NCI-H146 treated with DMSO at 0.1 percent for 48 hours (cell line): ENCODE measurements around the gene MPC2.

Source experiments
- DNase-seq: peaks from one replicate; lab custom pipeline; 2025; ENCODE audit not compliant: unreplicated experiment; lab: John Stamatoyannopoulos, UW

The MPC2 gene

DNA sequence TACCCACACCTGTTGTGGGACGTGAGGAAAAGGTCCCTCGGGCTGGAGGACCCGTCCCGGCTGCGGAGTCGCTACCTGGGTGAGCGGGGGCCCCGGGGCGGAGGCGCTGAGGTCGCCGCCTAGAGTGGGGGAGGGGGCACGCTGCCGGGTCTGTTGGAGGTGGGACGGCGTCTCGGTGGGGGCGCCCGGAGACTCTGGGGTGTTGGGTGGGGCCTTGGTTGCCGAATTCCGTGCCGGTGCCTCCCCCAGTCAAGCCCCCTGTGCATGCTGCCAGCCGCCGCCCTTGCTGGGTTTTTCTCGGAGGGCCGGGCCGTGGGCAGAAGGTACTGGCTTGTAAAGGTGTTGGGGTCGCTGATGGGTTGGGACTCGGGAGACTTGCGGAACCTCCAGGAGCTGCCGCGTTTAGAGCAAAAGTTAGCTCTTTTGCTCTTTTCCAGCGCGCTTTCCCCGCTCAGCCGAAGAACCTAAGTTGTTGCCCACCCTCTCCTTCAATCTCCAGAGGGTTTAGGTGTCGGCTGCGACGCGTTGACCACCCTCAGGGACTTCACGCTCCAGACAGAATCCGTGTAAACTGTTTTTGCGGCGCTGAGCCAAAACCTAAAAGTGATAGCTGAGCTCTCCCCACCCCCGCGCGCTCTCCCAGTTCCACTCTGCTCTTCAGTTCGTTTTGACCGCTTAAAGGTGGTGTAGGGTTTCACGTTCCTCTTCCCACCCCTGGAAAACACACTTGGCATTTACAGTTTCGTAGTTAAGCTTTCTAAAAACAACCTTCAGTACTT, at the start of gene MPC2:
Gene MPC2, minus strand, starts transcription at position 143 of the 779 bp plus-strand sequence. CDS start 1,231 bp downstream, outside the sequence.
- DNase-seq = peak; percentile 51

DNA sequence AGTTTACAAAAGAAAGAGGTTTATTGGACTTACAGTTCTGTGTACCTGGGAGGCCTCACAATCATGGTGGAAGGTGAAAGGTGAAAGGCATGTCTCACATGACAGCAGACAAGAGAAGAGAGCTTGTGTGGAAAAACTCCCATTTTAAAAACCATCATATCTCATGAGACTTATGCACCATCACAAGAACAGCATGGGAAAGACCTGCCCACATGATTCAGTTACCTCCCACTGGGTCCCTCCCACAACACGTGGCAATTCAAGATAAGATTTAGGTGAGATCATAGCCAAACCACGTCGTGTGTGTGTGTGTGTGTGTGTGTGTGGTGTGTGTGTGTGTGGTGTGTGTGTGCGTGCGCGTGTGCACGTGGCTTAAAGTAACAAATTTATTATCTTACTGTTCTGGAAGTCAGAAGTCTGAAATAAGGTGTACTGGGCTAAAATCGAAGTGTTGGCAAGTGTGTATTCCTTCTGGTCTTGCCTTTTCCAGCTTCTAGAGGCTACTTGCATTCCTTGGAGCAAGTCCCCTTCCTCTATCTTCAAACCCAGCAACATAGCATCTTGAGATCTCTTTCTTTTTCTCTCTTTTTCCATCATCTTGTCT, 48.1 kb upstream of the MPC2 start:
- no peak for DNase-seq

DNA sequence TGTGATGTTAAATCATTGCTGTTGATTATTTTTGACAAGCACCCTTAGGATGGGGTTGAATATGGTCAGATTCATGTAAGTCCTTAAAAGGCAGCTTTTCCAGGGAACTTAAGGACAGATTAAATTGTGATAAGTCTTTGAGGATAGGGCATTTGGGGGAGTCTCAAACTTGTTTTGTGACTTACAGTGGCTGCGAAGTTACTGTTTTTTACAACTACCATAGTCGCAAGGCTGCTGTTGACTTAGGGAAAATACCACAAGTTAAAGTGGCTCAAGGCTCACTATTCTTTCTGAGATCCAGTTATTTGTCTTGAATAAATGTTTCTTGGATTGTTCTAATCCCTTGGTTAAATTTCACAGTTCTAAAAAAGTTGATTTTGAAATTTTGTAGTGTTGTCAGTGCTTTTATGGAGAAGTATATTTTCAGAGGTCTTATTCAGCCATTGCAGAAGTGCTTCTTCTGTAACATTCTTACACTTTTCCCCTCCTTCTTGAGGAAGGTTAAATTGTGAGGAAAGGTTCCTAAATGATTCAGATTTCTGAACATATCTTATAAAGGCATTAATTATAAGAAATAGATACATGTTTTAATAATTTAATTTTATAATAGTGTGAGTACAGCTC, 47.0 kb upstream of the MPC2 start:
- no peak for DNase-seq

DNA sequence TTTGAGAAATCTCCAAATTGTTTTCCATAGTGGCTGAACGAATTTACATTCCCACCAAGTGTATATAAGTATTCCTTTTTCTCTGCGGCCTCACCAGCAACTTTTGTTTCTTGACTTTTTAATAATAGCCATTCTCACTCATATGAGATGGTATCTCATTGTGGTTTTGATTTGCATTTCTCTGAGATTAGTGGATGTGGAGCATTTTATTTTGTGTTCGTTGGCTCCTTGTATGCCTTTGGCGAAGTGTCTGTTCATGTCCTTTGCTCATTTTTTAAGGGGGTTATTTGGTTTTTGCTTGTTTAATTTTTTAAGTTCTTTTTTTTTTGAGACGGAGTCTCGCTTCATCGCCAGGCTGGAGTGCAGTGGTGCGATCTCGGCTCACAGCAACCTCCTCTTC, 45.1 kb upstream of the MPC2 start:
- no peak for DNase-seq

DNA sequence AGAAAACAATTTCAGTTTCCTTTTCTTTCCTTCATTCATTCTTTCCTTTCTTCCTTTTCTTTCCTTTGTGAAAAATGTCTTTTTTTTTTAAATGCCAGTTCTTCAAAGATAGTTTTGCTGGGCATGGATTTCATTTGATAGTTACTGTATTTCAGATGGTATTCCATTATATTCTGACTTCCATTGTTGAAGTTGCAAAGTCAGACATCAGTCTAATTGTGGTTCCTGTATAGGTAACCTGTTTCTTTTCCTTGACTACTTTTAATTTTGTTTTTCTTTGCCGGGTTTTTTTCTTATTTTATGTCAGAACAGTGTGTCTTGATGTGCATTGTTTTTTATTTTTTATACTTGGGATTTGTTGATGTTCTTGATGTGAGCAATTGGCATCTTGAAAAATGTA, 40.4 kb upstream of the MPC2 start:
- DNase-seq = no peak

DNA sequence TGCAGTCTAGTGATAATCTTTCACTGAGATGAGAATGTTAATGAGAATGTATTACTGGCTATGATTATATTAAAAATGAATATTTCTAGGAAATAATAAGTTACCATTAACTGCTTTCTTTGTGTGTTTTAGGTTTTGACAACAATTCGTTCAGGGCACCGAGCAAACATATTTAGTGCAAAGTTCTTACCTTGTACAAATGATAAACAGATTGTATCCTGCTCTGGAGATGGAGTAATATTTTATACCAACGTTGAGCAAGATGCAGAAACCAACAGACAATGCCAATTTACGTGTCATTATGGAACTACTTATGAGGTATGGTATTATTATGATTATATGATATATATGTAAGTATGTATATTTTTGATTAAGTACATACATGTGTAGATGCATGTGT, 37.8 kb upstream of the MPC2 start:
- no peak for DNase-seq

DNA sequence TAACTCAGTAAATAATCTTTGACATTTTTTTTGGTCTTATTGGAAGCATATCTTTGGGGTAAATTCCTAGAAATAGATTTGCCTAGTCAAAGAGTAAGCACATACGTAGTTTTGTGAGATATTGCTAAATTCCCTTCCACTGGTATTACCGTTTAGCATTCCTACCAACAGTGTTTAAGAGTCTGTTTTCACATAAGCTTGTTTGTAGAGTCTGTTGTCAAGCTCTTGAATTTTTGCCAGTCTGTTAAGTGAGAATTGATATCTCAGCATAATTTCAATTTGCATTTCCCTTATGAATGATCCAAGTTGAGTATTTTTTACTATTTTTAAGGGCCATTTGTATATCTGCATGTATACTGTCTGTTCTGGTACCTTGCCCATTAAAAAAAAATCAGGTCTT, 37.0 kb upstream of the MPC2 start:
- DNase-seq = no peak

DNA sequence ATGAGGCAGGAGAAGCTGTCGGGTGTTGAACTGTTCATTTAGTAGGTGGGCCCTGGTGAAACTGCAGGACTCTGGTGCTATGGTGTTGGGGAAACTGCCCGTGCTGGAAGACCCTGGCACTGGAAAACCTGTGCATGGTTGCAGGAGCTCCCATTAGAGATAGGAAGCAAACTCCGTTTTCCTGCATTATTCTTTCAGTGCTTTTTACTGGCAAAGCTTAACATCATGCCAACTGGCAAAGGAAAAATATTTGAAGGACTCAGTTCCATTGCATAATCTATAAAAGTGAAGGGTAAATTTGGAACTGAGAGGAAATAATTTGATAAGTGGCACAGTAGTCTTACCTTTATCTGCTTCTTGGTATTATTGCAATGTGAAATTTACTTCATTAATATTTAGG, 31.7 kb upstream of the MPC2 start:
- DNase-seq = no peak

DNA sequence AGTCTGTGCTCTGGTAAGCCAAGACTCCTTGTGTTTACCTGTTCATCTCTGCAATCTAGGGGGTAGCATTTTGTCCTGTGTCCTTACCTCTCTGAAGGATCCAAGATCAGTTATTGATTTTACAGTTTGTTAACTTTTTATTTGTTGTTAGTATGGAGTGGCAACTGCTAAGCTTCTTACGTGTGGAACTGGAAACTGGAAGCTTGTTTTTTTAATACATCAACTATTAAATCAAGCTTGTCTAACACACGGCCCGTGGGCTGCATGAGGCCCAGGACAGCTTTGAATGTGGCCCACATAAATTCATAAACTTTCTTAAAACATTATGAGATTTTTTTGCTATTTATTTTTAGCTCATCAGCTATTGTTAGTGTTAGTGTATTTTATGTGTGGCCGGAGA, 29.2 kb upstream of the MPC2 start:
- DNase-seq = no peak

DNA sequence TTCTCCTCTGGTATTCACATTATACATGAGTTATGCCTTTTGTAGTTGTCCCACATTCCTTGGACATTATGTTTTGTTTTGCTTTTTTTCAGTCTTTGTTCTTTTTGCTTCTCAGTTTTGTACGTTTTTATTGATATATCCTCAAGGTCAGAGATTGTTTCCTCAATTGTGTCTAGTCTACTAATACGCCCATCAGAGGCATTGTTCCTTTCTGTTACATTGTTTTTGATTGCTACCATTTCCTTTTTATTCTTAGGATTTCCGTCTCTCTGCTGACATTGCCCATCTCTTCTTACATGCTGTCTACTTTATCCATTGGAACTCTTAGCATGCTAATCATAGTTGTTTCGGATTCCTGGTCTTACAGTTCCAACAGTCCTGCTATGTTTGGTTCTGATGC, 27.8 kb upstream of the MPC2 start:
- DNase-seq = no peak

DNA sequence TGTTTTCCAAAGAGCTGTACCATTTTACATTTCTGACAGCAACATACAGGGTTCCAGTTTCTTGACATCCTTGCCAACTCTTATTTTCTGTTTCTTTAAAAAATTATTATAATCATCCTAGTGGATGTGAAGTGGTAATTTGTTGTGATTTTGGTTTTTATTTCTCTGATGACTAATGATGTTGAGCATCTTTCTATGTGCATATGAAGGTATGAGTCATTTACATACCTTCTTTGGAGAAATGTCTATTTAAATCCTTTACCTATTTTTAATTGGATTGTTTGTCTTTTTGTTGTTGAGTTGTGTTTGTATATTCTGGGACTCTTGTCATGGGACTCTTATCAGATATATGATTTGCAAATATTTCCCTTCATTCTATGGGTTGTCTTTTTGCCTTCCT, 20.8 kb upstream of the MPC2 start:
- no peak for DNase-seq

DNA sequence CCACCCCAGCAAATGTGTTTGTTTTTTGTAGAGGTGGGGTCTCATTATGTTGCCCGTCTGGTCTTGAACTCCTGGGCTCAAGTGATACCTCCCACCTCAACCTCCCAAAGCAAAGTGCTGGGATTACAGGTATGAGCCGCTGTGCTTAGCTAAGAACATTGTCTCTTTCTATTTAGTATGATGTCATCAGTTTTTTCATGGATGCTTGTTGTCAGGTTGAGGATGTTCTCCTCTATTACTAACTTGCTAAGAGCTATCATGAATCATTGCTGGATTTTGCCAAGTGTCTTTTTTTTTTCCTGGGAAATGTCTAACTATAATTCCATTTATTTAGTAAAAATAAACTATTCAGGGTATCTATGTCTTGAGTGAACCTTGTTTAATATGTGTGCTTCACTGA, 19.0 kb upstream of the MPC2 start:
- no peak for DNase-seq

DNA sequence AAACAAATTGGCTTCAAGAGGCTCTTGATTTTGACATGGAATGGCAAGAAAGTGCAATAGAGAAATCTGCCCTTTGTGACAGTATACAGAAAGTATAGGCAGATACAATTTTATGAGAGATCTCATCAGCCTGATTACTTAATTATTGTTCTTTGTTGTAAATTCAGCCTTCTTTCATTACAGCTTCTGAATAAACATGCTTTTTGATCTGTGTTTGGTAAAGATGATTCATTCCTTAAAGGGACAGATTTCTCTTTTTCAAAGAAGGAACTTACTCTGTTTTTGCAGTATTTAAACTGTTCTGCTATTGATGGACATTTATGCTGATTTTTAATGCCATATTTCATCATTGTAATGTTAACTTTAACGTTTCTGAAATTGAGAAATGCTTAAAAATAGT, 13.7 kb upstream of the MPC2 start:
- peak; percentile 16 for DNase-seq

DNA sequence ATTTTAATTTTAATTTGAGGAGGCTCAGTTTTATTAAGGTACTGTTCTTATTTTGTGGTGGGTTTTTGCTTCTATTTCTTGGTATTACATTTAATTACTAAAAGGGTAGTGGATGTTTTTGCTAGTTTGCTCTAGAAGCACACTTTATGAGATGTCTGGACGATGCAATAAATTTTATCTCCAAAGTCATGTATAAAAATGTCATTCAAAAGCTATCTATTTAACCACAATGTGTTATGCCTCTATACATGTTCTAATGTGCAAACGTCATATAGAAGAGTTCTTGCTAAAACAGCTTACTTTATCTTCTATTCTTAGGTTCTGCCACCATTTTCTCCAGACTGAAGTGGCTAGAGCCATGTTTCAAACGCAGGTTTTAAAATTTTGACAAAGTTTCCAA, 12.9 kb upstream of the MPC2 start:
- no peak for DNase-seq

DNA sequence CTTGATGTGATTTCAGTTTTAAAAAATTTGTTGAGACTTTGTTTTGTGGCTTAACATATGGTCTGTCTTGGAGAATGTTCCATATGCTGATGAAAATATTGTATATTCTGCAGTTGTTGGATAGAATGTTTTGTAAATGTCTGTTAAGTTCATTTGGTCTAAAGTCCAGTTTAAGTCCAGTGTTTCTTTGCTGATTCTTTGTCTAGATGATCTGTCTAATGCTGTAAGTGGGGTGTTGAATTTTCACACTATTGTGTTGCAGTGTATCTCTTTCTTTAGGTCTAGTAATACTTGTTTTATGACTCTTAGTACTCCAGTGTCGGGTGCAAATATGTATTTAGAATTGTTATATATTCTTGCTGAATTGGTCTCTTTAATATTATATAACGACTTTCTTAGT, 10.9 kb upstream of the MPC2 start:
- no peak for DNase-seq

DNA sequence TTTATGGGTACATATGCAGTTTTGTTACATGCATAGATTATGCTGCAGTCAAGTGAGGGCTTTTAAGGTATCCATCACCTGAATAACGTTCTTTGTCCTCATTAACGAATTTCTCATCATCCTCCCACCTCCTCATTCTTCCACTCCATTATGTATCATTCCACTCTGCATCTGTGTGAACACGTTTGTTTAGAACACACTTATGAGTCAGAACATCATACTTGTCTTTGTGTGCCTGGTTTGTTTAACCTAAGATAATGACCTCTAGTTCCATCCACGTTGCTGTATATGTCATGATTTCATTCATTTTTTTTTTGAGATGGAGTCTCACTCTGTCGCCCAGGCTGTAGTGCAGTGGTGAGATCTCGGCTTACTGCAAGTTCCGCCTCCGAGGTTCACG, 6.7 kb upstream of the MPC2 start:
- no peak for DNase-seq

DNA sequence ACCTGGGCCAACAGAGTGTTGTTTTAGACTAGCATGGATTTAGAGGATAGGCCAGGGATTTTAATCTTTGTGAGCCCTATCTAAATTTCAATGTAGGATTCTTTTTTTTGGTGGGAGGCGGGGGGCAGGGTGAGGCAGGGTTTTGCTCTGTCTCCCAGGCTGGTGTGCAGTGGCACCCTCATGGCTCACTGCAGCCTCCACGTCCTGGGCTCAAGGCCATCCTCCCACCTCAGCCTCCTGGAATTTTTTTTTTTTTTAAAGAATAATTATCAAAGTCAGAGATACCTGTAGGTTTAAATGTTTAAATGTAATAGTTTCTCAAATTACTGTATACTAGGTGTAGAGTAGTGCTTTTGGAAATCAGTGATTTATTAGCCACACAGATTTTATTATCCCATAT, 3.4 kb upstream of the MPC2 start:
- no peak for DNase-seq

DNA sequence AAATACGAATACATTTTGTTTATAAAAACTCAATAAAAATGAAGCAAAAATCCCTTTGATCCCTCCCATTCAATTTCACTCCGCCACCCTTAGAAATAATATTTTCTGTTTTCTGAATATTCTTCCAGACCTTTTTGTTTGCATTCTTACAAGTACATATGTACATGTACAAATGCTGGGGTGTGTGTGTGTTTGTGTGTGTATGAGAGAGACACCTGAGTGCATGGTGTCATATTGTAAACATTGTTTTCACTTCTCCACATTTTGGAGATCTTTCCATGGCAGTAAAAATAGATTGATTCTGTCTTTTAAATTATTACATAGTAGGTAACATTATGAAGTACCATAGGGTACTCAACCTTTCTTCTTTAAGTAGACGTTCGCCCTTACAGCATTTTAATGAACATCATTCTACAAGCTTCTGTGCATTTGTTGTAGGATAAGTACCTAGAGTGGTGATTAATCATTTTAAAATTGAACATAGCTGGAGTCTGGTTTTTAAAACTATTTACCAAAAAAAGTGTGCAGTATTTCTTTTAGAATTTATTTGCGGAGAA, 1.3 kb upstream of the MPC2 start:
- DNase-seq = no peak

DNA sequence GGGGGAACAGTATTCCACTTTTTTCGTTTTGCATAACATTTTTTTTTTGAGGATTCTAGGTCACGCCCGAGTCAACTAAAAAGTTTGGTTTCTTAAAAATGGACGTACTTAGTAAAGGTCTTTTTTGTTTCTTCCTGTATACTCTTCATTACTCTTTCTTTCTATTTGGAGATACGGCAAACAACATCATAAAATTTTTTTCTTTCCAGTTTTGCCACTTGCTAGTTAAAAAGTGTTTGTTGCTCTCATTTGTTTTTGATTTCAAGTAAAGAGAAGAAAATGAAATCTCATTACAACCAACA, 788 bp upstream of the MPC2 start:
- no peak for DNase-seq

DNA sequence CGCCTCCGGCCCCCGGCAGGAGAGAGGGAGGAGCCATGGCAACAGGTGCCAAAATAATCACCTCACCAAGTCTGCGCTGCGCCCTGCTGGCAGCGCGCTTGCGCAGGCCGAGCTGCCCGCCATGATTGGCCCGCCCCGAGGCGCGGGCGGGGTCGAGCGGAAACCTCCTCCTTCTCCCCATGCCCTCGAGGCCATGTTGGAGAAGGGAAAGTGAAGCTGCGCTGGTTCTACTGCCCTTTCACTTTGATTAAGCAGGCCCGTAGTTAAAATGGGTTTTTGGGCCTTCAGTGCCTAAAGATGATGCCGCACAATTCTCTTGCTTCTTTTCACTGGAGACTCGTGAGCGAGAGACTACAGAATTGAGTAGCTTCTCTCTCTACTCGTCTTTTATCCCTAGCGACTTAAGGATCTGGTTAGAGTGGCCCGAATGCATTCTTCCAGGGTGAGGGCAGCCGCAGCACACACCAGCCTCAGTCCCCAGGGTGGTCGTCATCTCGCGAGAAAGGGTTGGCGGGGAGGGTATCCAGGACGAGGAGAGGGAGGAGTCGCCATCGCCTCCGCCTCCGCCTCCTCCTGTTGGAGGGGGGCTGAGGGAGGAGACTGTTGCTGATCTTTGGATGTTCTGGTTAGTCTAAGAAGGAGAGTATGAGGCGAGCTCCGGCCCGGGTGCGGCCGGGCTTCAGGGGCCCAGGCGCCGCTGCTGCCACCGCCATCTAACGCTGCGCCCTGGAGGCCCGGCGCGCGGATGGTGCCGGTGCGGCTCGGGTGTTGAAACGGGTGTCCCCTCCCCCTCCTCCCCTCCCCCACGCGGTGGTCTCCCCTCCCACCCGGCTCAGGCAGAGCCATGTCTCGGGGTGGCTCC, 573 bp downstream of the MPC2 start, which contains the start of gene DCAF6:
Gene DCAF6, plus strand, starts transcription at position 616 of the 862 bp plus-strand sequence. Its CDS starts 229 bp downstream, at position 845.
- peak; percentile 95 for DNase-seq
